ENCODE data around the gene TRIO. TPM values are rescaled to one million over a fixed set of nuclear protein-coding genes. Genes with fewer than 3 reads are reported as not detected.

The TRIO gene
- total RNA-seq, 1 experiment from 2014 or later, result 99.6 TPM

DNA sequence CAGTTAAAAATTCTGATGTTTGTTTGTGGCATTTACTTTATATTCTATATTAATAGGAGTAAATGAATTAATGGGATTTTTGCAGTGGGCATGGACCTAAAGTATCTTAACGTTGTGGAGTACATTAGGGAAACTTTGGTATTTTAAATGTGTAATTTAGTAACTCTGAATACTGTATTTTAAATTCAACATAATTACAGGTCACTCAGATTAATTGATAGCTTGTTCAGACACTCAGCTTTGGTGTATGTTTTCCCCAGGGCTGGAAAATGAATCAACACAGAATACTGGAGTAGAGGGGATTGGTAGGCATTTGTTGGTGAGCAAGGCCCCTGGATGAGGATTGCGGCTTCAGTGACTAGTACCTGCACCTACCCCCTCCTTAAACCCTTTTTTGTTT lies 117.5 kb downstream of the TRIO start:
- Histone ChIP-seq H3K36me3 (peaks cover 8% of the 10 kb centered on the region), H3K4me1 (replicated peaks) (peaks cover 46% of the 10 kb centered on the region), H3K9me3 (replicated peaks) (no peaks in the 10 kb centered on the region), H3K27me3 (replicated peaks) (no peaks in the 10 kb centered on the region), H3K27ac (no peak overlapping the region), H3K4me3 (no peak overlapping the region)
- DNase-seq (ENCODE audit: low read depth in 1 of 2, low spot score in 2 of 2), result no peak

DNA sequence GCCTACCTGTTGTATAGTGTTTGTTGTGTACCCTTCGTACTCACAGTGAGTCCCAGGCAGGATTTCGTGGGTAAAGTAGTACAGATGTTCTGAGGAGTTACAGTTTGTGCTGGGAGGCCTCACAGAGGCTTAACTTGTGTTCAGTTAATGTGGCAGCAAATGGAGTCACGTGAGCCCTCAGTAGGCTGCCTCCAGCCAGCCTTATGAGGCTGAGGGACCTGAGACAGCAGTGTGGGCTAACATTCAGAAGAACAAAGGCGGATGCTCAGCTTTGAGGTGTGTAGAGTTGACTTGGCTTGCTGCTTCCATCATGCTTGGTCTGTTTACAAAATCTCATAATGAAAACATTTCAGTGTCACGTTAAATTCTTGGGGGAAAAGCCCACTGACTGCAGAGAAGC lies 118.1 kb downstream of the TRIO start:
- Histone ChIP-seq H3K4me3 (no peak overlapping the region), H3K4me1 (replicated peaks) (peaks cover 47% of the 10 kb centered on the region), H3K27me3 (replicated peaks) (no peaks in the 10 kb centered on the region), H3K36me3 (peaks cover 2% of the 10 kb centered on the region), H3K9me3 (replicated peaks) (no peaks in the 10 kb centered on the region), H3K27ac (no peak overlapping the region)
- no peak for DNase-seq (ENCODE audit: low read depth in 1 of 2, low spot score in 2 of 2)

DNA sequence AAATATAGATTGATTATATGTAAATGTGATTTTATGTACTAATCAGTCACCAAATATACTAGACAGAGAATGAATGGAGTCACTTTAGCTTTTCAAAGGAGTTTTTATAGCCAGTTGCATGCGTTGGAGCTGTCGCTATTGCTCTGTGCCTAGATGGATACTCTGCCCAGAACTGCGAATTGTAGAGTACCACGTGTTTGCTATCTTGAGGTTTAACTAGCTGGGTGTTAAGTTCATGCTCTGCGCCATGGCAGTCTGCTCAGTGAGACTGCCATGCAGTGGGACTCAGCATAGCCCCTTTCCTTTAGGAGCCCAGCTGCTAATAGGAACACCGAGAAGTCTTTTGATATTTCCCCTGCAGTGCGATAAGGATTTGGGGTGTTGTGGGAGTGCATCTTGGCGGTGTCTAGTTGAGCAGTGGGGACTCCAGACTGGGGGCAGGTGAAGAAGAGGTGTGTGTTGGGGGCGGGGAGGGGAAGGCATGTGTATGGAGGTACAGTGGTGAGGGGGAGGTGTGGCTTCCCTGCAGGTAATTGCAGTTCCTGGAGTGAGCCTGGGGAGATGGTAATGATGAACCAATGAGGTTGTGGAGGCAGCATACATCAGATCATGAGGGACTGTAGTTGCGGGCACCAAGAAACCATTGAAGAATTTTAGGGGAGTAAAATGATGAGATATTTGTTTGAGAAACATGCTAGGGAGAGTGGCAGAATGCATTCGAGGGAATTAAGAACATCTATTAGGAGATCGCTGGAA lies 118.9 kb downstream of the TRIO start:
- Histone ChIP-seq H3K4me1 (replicated peaks) (peaks cover 48% of the 10 kb centered on the region), H3K4me3 (no peak overlapping the region), H3K27me3 (replicated peaks) (no peaks in the 10 kb centered on the region), H3K36me3 (no peaks in the 10 kb centered on the region), H3K27ac (no peak overlapping the region), H3K9me3 (replicated peaks) (no peaks in the 10 kb centered on the region)
- no peak for DNase-seq (ENCODE audit: low read depth in 1 of 2, low spot score in 2 of 2)

DNA sequence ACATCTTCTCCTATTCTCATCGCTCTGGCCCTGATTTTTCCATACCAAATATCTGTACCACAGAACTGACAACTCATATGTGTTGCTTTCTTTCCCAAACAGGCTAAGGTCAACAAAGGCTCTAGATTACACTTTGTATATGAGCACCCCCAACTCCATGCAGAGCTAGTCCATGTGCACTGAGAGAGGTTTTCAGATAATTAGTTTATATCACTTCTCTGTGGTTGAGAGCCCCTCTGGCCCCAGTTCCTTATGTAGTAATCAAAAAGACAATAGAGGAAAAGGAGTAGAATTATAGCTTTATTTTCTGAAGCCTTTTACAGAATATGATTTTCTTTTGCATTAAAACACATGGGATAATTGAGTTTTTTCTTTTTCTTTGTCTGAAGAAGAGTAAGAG lies 120.0 kb downstream of the TRIO start:
- Histone ChIP-seq H3K4me1 (replicated peaks) (peaks cover 58% of the 10 kb centered on the region), H3K27ac (no peak overlapping the region)
- DNase-seq (ENCODE audit: low read depth in 1 of 2, low spot score in 2 of 2), result no peak

DNA sequence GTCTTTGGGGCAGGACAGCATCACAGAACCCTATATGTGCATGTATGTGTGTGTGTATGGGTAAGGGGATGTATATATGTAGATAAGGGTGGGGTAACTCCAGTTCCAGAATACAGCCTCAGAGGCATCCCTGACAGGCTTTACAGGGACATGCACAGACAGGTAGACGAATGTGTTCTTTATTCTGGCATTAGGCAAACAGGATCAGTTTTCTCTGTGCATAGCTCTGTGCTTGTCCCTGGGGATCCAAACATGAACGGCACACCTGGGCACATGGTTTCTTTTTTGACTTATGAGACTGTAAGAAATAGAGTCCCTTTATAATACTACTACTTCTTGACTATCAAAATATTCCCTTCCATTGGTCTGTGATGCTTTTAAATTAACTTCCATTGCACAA lies 120.6 kb downstream of the TRIO start:
- no peak overlapping the region for H3K4me3 ChIP-seq
- peaks cover 64% of the 10 kb centered on the region for H3K4me1 ChIP-seq (replicated peaks)
- peak overlapping the region; percentile 99; the same call in 1 of the 2 replicates for H3K27ac ChIP-seq
- H3K9me3 ChIP-seq (replicated peaks), result no peaks in the 10 kb centered on the region
- DNase-seq (ENCODE audit: low read depth in 1 of 2, low spot score in 2 of 2), result no peak
- H3K27me3 ChIP-seq (replicated peaks), result no peaks in the 10 kb centered on the region
- no peaks in the 10 kb centered on the region for H3K36me3 ChIP-seq

More for the DNA sequence above, 120.0 kb downstream of the TRIO start:
- Histone ChIP-seq H3K36me3 (no peaks in the 10 kb centered on the region), H3K9me3 (replicated peaks) (no peaks in the 10 kb centered on the region), H3K27me3 (replicated peaks) (no peaks in the 10 kb centered on the region), H3K4me3 (no peak overlapping the region)

DNA sequence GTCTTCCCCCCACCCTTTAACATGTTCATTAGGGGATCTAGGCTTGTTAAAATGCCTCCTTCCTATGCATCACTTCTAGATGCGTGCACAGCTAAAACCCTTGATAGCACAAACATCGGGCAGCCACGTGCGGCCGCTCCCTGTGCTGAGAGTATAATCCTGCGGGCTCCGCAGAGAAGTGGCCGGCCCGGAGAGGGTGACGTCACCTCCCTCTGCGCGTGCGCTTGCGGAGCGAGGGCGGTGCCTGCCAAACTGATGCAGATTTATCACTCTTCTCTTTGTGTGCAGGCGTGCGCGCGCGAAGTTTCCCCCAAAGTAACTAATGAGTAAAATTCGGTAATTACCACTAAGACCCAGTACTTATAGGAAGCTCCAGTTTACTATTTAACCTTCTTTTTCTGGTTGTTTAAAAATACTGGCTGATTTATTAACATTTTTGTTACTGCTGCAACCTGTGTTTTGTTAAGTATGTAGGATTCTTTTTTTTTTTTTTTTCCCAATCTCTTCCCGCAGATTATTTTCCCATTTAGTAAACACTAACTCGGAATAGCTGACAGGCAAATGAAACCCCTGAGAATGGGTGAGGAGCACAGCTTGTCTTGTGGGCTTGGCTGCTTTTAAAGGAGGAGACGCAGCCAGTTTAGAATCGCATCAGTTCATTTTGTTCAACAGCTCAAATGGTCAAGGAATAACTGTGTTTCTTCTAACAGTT lies 121.6 kb downstream of the TRIO start:
- DNase-seq (ENCODE audit: low read depth in 1 of 2, low spot score in 2 of 2), result peak; percentile 96 to 98
- H3K9me3 ChIP-seq (replicated peaks), result no peaks in the 10 kb centered on the region
- no peaks in the 10 kb centered on the region for H3K36me3 ChIP-seq
- H3K4me3 ChIP-seq, result peak overlapping the region; percentile 8
- H3K27me3 ChIP-seq (replicated peaks), result no peaks in the 10 kb centered on the region
- peak overlapping the region; percentile 99 for H3K27ac ChIP-seq
- peaks cover 75% of the 10 kb centered on the region for H3K4me1 ChIP-seq (replicated peaks)

DNA sequence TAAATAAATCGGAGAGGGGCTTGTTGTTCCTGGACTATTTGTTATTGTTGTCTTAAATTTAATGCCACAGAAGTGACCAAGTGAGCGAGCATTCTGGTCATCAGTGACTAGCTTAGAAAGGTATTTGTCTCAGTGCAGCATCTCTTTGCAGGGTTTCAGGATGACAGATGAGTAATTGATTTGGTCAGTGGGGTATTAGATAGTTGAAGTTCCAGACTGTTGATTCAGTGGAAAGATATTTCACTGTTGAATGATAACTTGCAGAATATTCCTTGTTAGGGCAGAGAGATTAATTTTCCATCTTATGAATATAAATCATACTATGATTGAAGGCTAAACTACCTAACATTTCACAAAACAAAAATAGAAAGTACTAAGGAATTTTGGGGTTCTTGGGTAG lies 122.4 kb downstream of the TRIO start:
- Histone ChIP-seq H3K9me3 (replicated peaks) (no peaks in the 10 kb centered on the region), H3K36me3 (peaks cover 2% of the 10 kb centered on the region), H3K4me1 (replicated peaks) (peaks cover 83% of the 10 kb centered on the region), H3K27ac (peak overlapping the region; percentile 99), H3K4me3 (no peak overlapping the region), H3K27me3 (replicated peaks) (no peaks in the 10 kb centered on the region)
- DNase-seq (ENCODE audit: low read depth in 1 of 2, low spot score in 2 of 2), result peak; percentile 77 to 94

DNA sequence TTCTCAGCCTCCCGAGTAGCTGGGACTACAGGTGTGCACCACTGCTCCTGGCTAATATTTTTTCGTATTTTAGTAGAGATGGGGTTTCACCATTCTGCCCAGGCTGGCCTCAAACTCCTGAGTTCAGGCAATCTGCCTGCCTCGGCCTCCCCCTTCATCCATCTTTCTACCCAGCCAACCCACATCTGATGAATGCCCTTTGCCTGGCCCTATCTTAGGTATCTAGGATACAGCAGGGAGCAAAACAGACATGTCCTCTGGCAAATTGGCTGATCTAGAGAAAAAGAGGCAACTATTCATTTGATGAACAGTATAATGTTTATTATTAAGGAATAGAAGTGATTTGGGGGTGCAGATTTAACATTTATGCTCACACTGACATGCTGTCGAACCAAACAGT lies 123.0 kb downstream of the TRIO start:
- peak overlapping the region; percentile 99 for H3K27ac ChIP-seq
- no peak overlapping the region for H3K4me3 ChIP-seq
- H3K27me3 ChIP-seq (replicated peaks), result no peaks in the 10 kb centered on the region
- H3K4me1 ChIP-seq (replicated peaks), result peaks cover 81% of the 10 kb centered on the region
- H3K9me3 ChIP-seq (replicated peaks), result no peaks in the 10 kb centered on the region
- H3K36me3 ChIP-seq, result peaks cover 8% of the 10 kb centered on the region
- DNase-seq (ENCODE audit: low read depth in 1 of 2, low spot score in 2 of 2), result peak in 1 of 2 experiments; percentile 63

DNA sequence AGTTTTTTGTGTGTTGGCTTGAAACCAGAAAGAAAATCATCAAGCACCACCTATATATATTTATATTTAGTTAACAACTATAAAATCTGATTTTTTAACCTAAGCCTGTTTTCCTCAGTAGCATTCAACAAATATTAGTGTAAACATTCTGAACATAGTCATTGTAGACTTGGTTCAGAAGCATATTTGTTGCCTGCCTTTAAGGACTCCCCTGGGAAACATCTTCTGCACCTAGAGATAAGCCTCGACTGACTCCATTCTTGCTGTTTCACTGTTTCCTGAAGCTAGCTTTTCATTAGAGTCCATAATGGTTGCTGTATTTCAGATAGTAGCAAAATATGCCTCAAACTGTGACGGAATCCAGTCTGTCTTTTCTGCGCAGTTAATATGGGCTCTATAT lies 123.5 kb downstream of the TRIO start:
- H3K27me3 ChIP-seq (replicated peaks), result no peaks in the 10 kb centered on the region
- H3K36me3 ChIP-seq, result peaks cover 13% of the 10 kb centered on the region
- peak overlapping the region; percentile 99 for H3K27ac ChIP-seq
- H3K4me3 ChIP-seq, result no peak overlapping the region
- H3K9me3 ChIP-seq (replicated peaks), result no peaks in the 10 kb centered on the region
- no peak for DNase-seq (ENCODE audit: low read depth in 1 of 2, low spot score in 2 of 2)
- peaks cover 77% of the 10 kb centered on the region for H3K4me1 ChIP-seq (replicated peaks)

DNA sequence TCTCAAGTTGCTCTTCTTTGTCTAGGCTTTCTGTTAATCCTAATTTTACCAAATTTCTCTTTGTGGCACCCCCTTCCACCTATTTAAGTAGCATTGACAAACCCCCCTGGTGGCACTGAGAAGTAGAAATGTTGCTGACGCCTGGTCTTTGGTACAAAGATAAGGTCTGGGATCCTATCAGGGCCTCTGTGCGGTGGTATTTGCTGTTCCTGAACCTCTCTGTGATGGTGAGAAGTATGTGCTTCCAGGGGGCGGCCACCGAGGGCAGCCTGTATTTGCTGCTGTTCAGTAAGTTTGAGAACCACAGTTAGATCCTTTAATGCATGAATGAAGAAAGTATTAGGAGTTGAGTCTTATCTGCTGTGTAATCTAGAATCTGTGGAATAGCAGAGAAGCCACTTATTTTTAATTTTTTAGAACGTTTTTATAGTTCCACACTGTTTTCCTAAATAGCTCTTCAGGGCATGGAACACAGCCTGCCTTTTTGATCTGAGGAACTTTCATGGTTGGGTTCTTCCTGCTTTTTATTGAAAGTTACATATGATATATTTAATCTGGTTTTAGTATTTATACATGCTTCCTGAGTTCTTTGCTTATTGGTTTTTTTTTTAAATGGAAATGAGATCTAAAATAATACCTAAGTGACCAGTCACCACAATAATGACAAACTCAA lies 124.2 kb downstream of the TRIO start:
- H3K4me1 ChIP-seq (replicated peaks), result peaks cover 77% of the 10 kb centered on the region
- H3K27me3 ChIP-seq (replicated peaks), result no peaks in the 10 kb centered on the region

DNA sequence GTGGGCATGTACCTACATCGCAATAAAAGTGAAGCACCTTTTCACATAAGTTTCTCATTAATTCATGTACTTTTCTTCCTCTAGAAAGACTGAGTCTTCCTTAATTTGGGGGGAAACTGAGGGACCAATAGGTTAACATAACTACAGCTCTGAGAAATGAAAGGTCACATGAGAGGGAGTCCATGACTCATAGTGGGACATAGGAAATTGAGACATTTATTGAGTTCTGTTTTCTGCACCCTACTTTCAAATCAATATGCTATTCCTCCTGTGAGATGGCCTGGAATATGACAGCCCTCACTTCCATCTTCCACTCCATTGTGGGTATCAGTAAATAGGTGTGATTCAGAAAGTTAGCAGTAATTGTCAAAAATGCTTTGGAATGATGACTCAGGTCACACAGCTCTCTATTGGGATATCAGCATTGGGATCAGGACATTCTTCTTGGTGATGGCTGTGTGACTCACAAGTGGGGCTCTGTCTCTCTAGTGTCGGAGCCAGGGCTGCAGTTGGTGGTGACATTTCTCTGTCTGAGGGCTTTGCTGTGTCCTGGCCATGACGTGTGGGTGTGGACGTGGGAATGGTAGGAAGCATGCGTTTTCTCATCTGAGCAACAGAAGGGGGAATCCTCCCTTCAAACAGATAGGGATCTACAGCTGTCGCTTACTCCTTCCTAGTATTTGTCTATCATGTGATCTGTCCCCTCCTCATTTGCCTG lies 125.0 kb downstream of the TRIO start:
- H3K9me3 ChIP-seq (replicated peaks), result no peaks in the 10 kb centered on the region
- H3K4me3 ChIP-seq, result no peak overlapping the region
- peak overlapping the region; percentile 99 for H3K27ac ChIP-seq
- peaks cover 73% of the 10 kb centered on the region for H3K4me1 ChIP-seq (replicated peaks)
- H3K36me3 ChIP-seq, result peaks cover 20% of the 10 kb centered on the region
- peak; percentile 98 for DNase-seq (ENCODE audit: low read depth in 1 of 2, low spot score in 2 of 2)
- no peaks in the 10 kb centered on the region for H3K27me3 ChIP-seq (replicated peaks)

More for the DNA sequence above, 124.2 kb downstream of the TRIO start:
- H3K4me3 ChIP-seq, result no peak overlapping the region
- peak; percentile 64 to 69 for DNase-seq (ENCODE audit: low read depth in 1 of 2, low spot score in 2 of 2)
- H3K9me3 ChIP-seq (replicated peaks), result no peaks in the 10 kb centered on the region
- peaks cover 19% of the 10 kb centered on the region for H3K36me3 ChIP-seq
- peak overlapping the region; percentile 99 for H3K27ac ChIP-seq

DNA sequence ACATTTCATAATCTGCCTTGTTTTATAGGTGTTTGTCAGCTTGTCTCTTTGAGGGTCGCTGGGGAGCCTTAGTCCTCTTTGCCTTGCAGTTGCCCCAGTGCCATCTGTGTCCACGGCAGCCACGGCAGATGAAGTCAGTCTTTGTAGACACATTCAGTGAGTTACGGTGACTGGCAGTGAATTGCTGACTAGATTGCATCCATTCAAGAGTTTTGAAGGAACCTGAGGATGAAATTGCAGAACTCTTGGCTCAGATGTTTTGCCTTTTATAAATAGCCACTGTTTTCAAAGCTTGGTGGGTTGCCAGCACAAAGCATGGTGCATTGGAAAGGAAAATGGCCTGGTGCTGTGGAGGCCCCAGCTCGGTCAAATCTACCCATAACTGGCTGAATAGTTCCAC lies 125.6 kb downstream of the TRIO start:
- no peak for DNase-seq (ENCODE audit: low read depth in 1 of 2, low spot score in 2 of 2)
- Histone ChIP-seq H3K4me1 (replicated peaks) (peaks cover 68% of the 10 kb centered on the region), H3K27me3 (replicated peaks) (no peaks in the 10 kb centered on the region), H3K36me3 (peaks cover 20% of the 10 kb centered on the region), H3K4me3 (no peak overlapping the region), H3K9me3 (replicated peaks) (no peaks in the 10 kb centered on the region), H3K27ac (peak overlapping the region; percentile 99)

DNA sequence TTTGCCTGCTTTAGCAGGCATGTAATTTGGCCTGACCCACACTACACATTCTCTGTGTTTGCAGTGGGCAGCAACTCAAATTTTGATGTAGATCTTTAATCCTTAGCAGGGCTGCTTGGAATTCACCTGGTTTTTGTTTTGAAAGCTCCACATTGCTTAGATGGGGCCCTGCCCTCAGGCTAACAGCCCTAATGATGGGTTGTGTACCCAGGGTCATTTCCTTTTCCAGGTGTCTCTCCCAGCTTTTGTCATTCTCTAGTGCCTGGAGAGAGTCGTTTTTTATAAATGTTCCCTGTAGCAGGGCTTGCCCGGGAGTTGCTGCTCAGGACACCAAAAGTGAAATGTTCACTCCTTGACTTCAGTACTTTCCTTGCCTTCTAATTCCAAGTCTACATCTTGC lies 126.3 kb downstream of the TRIO start:
- no peak for DNase-seq (ENCODE audit: low read depth in 1 of 2, low spot score in 2 of 2)
- no peaks in the 10 kb centered on the region for H3K27me3 ChIP-seq (replicated peaks)
- H3K27ac ChIP-seq, result peak overlapping the region; percentile 99
- H3K9me3 ChIP-seq (replicated peaks), result no peaks in the 10 kb centered on the region
- peaks cover 20% of the 10 kb centered on the region for H3K36me3 ChIP-seq
- H3K4me3 ChIP-seq, result no peak overlapping the region
- H3K4me1 ChIP-seq (replicated peaks), result peaks cover 62% of the 10 kb centered on the region
